CD4-positive, alpha-beta memory T cell (primary cell): ENCODE data around the gene ALKBH1. TPM values are rescaled to one million over a fixed set of nuclear protein-coding genes. Genes with fewer than 3 reads are reported as not detected.
A peak's percentile ranks its signal among the peaks of the same experiment; 100 is the strongest.
"Not testable (repeated sequence)": the region's sequence is repeated elsewhere in the genome, so short reads cannot be mapped to it uniquely, and the experiment has no call there.

Source experiments
- CTCF ChIA-PET: fragments of 350-600 bp; sonication (Branson Sonifier 250); formaldehyde crosslinking; loops from one replicate; lab custom pipeline; 2021; ENCODE audit warnings: inconsistent platforms; ENCODE audit not compliant: partially characterized antibody; lab: Charles Lee
- POLR2A ChIA-PET: fragments of 350-600 bp; sonication (Branson Sonifier 250); formaldehyde crosslinking; loops from one replicate; lab custom pipeline; 2021; ENCODE audit not compliant: partially characterized antibody; lab: Charles Lee
- DNase-seq, 5 donors: peaks; one replicate each; pipeline versions ENCODE4 v3.0.0 to v3.0.0-alpha.2; 2020 to 2022; ENCODE audit warnings: mixed read lengths in 1 of 5
- H3K27ac ChIP-seq: one replicate; pipeline ENCODE4 v1.7.0; 2013; ENCODE audit warnings: low read depth, low read length
- H3K27me3 ChIP-seq: 2 replicates; pipeline ENCODE4 v1.7.0; 2013; ENCODE audit warnings: mild to moderate bottlenecking, low read length, moderate library complexity; ENCODE audit not compliant: insufficient read depth
- H3K36me3 ChIP-seq: 2 replicates; pipeline ENCODE4 v1.7.0; 2013; ENCODE audit warnings: mild to moderate bottlenecking, low read length, moderate library complexity; ENCODE audit not compliant: insufficient read depth
- H3K4me1 ChIP-seq: 2 replicates; pipeline ENCODE4 v1.7.0; 2013; ENCODE audit warnings: mild to moderate bottlenecking, low read length, moderate library complexity; ENCODE audit not compliant: insufficient read depth
- H3K4me3 ChIP-seq, 2 donors: one replicate each; pipeline ENCODE4 v1.7.0; 2013; ENCODE audit warnings: low read length in 2 of 2, mild to moderate bottlenecking in 1 of 2
- H3K9me3 ChIP-seq, 2 donors: one replicate each; pipeline ENCODE4 v1.7.0; 2013; ENCODE audit warnings: low read length in 2 of 2, control low read depth in 1 of 2; ENCODE audit not compliant: control insufficient read depth in 1 of 2
- H3K27ac Mint-ChIP-seq, 7 donors: one replicate each; pipeline ENCODE4 v1.8.0; 2020 to 2021; ENCODE audit warnings: mixed read lengths in 7 of 7, mild to moderate bottlenecking in 6 of 7, inconsistent platforms in 3 of 7, moderate library complexity in 3 of 7
- H3K27me3 Mint-ChIP-seq, 2 donors: one replicate each; pipeline ENCODE4 v1.8.0; 2020 to 2021; ENCODE audit warnings: mixed read lengths in 2 of 2
- H3K36me3 Mint-ChIP-seq, 2 donors: one replicate each; pipeline ENCODE4 v1.8.0; 2020 to 2021; ENCODE audit warnings: mixed read lengths in 2 of 2, inconsistent platforms in 1 of 2, mild to moderate bottlenecking in 1 of 2
- H3K4me1 Mint-ChIP-seq, 4 donors: one replicate each; pipeline ENCODE4 v1.8.0; 2020 to 2021; ENCODE audit warnings: mixed read lengths in 4 of 4, mild to moderate bottlenecking in 1 of 4
- H3K4me3 Mint-ChIP-seq, 8 donors: one replicate each; pipeline ENCODE4 v1.8.0; 2020 to 2021; ENCODE audit warnings: mixed read lengths in 8 of 8, mild to moderate bottlenecking in 7 of 8, moderate library complexity in 6 of 8, inconsistent platforms in 3 of 8
- H3K9me3 Mint-ChIP-seq, 8 donors: one replicate each; pipeline ENCODE4 v1.8.0; 2020 to 2021; ENCODE audit warnings: mixed read lengths in 8 of 8, mild to moderate bottlenecking in 5 of 8, inconsistent platforms in 3 of 8, moderate library complexity in 1 of 8
- intact Hi-C: fragments of 100-400 bp; cut with micrococcal nuclease; formaldehyde crosslinking; loops from one replicate; pipeline ENCODE4 v1.15.1; 2023
- polyA plus RNA-seq, 2 donors: library from polyadenylated mRNA; unstranded; fragments of 300-500 nt; fragmentation: Illumina TruSeq; gene quantifications; one replicate each; pipeline ENCODE4 v1.2.3, GENCODE V29; 2021
- total RNA-seq, 2 experiments: library from RNA; stranded (reverse); gene quantifications; one replicate each; pipeline ENCODE4 v1.2.3, GENCODE V29; 2021

ALKBH1 gene
- total and polyA plus RNA-seq, 4 experiments from 2014 or later = 5.8 to 20.1 (median 12.9) TPM

DNA sequence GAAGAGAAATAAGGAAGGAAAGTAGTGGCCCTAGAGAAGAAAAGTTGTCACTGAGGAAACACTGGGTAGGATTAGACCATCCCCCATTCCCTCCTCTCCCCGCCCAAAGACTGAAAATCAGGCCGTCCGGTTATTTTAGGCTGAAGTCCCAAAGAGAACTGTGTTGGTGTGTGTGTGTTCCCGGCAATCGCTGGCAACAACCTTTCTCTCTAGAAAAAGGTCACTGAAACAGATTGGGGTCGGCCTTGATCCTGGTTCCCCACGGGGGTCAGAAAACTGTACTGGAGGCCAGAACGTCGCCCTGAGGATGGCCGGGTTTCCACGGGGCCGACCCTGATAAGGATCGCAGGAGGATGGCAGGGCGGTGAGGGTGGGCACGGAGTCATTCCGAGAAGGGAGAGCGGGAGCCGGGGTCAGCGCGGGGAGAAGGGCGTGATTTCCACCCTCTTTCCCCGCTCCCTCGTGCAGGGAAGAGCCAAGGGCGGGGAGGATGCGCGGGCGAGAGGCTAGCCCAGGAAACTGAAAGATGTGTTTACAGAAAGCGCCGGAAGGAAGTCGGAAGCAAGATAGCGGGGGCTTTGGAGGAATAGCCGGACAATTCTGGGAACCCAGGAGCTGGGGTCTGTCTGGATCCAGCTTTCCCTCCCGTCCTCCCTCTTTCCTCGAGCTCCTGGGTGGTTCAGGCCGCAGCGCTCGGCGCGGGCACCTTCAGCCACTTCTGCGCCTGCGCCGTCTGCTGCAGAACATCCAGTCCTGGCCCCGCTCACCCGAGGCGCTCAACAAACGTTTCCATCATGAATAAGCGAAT, 66.1 kb downstream of the ALKBH1 start:
- Mint-ChIP-seq H3K4me3 (peak overlapping the region; percentile 88 to 94 (median 90)), H3K9me3 (peaks cover 0 to 3% (median 0%) of the 10 kb centered on the region in 8 donors), H3K4me1 (peaks cover 9 to 16% (median 13%) of the 10 kb centered on the region in 4 donors), H3K27ac (peak overlapping the region; percentile 73 to 95 (median 92)), H3K27me3 (peaks cover 0 to 1% of the 10 kb centered on the region in 2 donors), H3K36me3 (no peaks in the 10 kb centered on the region)
- DNase-seq = peak; percentile 48 to 63 (median 56)
- ChIA-PET POLR2A (interaction anchor here (1.0 to 1.1 kb wide), 2 partner anchors 49 to 60 kb away, joined by 3 read pairs; no protein-coding TSS in a partner anchor), CTCF (interaction anchor here (0.9 to 1.2 kb wide), 2 partner anchors 10 to 19 kb away, joined by 3 read pairs; no protein-coding TSS in a partner anchor)
- Histone ChIP-seq H3K9me3 (no peaks in the 10 kb centered on the region), H3K27me3 (no peaks in the 10 kb centered on the region), H3K4me1 (peaks cover 13% of the 10 kb centered on the region), H3K4me3 (peak overlapping the region; percentile 57 to 59), H3K27ac (peak overlapping the region; percentile 55), H3K36me3 (no peaks in the 10 kb centered on the region)
- intact Hi-C loops = loop anchor here (1.0 kb wide), 1 partner anchor 25 kb away; the partner anchor contains the start of gene SPTLC2

DNA sequence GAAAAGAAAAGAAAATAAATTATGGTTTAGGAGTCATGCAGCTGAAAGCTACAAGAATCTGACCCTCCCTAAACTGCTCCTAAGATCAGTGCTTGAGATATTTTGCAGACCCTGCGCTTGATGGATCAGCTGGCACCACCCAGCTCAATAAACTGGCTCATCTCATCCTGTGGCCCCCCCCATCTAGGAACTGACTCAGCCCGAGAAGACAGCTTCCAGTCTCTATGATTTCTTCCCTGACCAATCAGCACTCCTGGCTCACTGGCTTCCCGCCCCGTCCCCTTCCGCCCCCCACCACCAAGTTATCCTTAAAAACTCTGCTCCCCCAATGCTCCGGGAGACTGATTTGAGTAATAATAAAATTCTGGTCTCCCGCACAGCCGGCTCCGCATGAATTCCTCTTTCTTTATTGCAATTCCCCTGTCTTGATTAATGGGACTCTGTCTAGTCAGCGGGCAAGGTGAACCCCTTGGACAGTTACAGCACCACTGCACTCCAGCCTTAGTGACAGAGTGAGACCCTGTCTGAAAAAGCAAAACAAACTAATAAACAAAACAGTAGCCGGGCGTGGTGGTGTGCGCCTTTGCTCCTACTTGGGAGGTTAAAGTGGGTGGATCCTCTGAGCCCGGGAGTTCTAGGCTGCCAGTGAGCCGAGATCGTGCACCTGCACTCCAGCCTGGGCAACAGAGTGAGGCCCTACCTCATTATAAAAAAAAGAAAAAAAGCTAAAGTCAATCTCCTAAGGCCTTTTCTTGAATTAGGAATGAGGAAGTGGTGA, 66.9 kb downstream of the ALKBH1 start:
- CTCF ChIA-PET = interaction anchor here (0.7 to 1.2 kb wide), 3 partner anchors 9 to 147 kb away, joined by 3 to 4 read pairs (median 3); no protein-coding TSS in a partner anchor
- Mint-ChIP-seq H3K36me3 (no peaks in the 10 kb centered on the region), H3K9me3 (peaks cover 0 to 3% (median 0%) of the 10 kb centered on the region in 8 donors), H3K27ac (peak overlapping the region; percentile 73 to 95 (median 92)), H3K4me1 (peaks cover 9 to 16% (median 13%) of the 10 kb centered on the region in 4 donors), H3K27me3 (peaks cover 0 to 1% of the 10 kb centered on the region in 2 donors), H3K4me3 (peak overlapping the region; percentile 88 to 94 (median 90))
- Histone ChIP-seq H3K9me3 (no peaks in the 10 kb centered on the region), H3K36me3 (no peaks in the 10 kb centered on the region), H3K4me1 (peaks cover 13% of the 10 kb centered on the region), H3K27ac (no peak overlapping the region), H3K4me3 (peak overlapping the region in 1 of 2 donors; percentile 57), H3K27me3 (no peaks in the 10 kb centered on the region)
- POLR2A ChIA-PET = no interaction called here
- intact Hi-C loops = loop anchor here (1.0 kb wide), 1 partner anchor 25 kb away; the partner anchor contains the start of gene SPTLC2
- no peak for DNase-seq

GRCh38 chr14:77638771-77639171, 69.1 kb downstream of the ALKBH1 start:
- no peaks in the 10 kb centered on the region for H3K36me3 ChIP-seq
- Mint-ChIP-seq H3K4me3 (no peak overlapping the region), H3K27me3 (no peaks in the 10 kb centered on the region), H3K36me3 (no peaks in the 10 kb centered on the region), H3K27ac (no peak overlapping the region), H3K4me1 (peaks cover 9 to 16% (median 13%) of the 10 kb centered on the region in 4 donors), H3K9me3 (peaks cover 0 to 3% (median 0%) of the 10 kb centered on the region in 8 donors)
- H3K4me1 ChIP-seq = peaks cover 13% of the 10 kb centered on the region
- no peak overlapping the region for H3K4me3 ChIP-seq
- H3K27me3 ChIP-seq = no peaks in the 10 kb centered on the region
- no peaks in the 10 kb centered on the region for H3K9me3 ChIP-seq
- POLR2A ChIA-PET = no interaction called here
- no peak overlapping the region for H3K27ac ChIP-seq
- no peak for DNase-seq
- CTCF ChIA-PET = no interaction called here
- intact Hi-C loops = no loop called here

DNA sequence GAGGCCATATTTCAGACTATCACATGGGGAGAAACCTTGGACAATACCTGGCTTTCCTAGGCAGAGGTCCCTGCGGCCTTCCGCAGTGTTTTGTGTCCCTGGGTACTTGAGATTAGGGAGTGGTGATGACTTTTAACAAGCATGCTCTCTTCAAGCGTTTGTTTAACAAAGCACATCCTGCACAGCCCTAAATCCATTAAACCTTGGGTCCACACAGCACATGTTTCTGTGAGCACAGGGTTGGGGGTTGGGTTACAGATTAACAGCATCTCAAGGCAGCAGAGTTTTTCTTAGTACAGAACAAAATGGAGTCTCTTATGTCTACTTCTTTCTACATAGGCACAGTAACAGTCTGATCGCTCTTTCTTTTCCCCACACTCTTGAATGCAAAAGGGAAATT, 72.0 kb downstream of the ALKBH1 start:
- POLR2A ChIA-PET, H3K9me3 ChIP-seq, H3K27me3 ChIP-seq, H3K27me3 Mint-ChIP-seq, H3K4me1 Mint-ChIP-seq, H3K27ac Mint-ChIP-seq, H3K36me3 ChIP-seq, H3K9me3 Mint-ChIP-seq, intact Hi-C loops, H3K4me3 Mint-ChIP-seq, DNase-seq, H3K4me1 ChIP-seq, H3K4me3 ChIP-seq, CTCF ChIA-PET, H3K27ac ChIP-seq, H3K36me3 Mint-ChIP-seq: not testable (repeated sequence)

DNA sequence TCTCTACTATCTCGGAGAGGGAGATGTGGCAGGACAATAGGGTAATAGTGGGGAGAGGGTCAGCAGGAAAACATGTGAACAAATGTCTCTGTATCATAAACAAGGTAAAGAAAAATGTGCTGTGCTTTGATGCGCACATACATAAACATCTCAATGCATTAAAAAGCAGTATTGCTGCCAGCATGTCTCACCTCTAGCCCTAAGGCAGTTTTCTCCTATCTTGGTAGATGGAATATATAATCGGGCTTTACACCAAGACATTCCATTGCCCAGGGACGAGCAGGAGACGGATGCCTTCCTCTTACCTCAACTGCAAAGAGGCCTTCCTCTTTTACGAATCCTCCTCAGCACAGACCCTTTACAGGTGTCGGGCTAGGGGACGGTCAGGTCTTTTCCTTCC, 72.4 kb downstream of the ALKBH1 start:
- H3K9me3 ChIP-seq, H3K27me3 ChIP-seq, H3K4me3 ChIP-seq, H3K27ac Mint-ChIP-seq, H3K4me1 ChIP-seq, H3K36me3 ChIP-seq, H3K36me3 Mint-ChIP-seq, H3K27me3 Mint-ChIP-seq, DNase-seq, intact Hi-C loops, H3K4me3 Mint-ChIP-seq, POLR2A ChIA-PET, H3K4me1 Mint-ChIP-seq, H3K27ac ChIP-seq, H3K9me3 Mint-ChIP-seq, CTCF ChIA-PET: not testable (repeated sequence)

- Mint-ChIP-seq H3K27ac (no peak overlapping the region), H3K9me3 (peaks cover 0 to 16% (median 5%) of the 10 kb centered on the region in 8 donors), H3K4me1 (no peaks in the 10 kb centered on the region), H3K36me3 (no peaks in the 10 kb centered on the region), H3K27me3 (no peaks in the 10 kb centered on the region), H3K4me3 (no peak overlapping the region)
- intact Hi-C loops = no loop called here
- ChIA-PET CTCF (no interaction called here), POLR2A (no interaction called here)
- Histone ChIP-seq H3K27me3 (no peaks in the 10 kb centered on the region), H3K36me3 (no peaks in the 10 kb centered on the region), H3K9me3 (no peaks in the 10 kb centered on the region), H3K4me1 (no peaks in the 10 kb centered on the region), H3K4me3 (no peak overlapping the region), H3K27ac (no peak overlapping the region)
- DNase-seq = no peak
These were observed 77.7 kb downstream of the ALKBH1 start for GRCh38 chr14:77630111-77630510.

GRCh38 chr14:77625360-77625759, 82.5 kb downstream of the ALKBH1 start:
- no peaks in the 10 kb centered on the region for H3K27me3 ChIP-seq
- Mint-ChIP-seq H3K4me1 (no peaks in the 10 kb centered on the region), H3K27ac (no peak overlapping the region), H3K4me3 (no peak overlapping the region), H3K36me3 (no peaks in the 10 kb centered on the region), H3K27me3 (no peaks in the 10 kb centered on the region), H3K9me3 (peaks cover 0 to 14% (median 3%) of the 10 kb centered on the region in 8 donors)
- H3K4me1 ChIP-seq = no peaks in the 10 kb centered on the region
- H3K27ac ChIP-seq = no peak overlapping the region
- intact Hi-C loops = no loop called here
- H3K36me3 ChIP-seq = no peaks in the 10 kb centered on the region
- ChIA-PET POLR2A (no interaction called here), CTCF (no interaction called here)
- DNase-seq = no peak
- H3K4me3 ChIP-seq = no peak overlapping the region
- H3K9me3 ChIP-seq = no peaks in the 10 kb centered on the region
